Measurements from ENCODE around the gene MLF2.

MLF2 gene, protein sequence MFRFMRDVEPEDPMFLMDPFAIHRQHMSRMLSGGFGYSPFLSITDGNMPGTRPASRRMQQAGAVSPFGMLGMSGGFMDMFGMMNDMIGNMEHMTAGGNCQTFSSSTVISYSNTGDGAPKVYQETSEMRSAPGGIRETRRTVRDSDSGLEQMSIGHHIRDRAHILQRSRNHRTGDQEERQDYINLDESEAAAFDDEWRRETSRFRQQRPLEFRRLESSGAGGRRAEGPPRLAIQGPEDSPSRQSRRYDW

DNA sequence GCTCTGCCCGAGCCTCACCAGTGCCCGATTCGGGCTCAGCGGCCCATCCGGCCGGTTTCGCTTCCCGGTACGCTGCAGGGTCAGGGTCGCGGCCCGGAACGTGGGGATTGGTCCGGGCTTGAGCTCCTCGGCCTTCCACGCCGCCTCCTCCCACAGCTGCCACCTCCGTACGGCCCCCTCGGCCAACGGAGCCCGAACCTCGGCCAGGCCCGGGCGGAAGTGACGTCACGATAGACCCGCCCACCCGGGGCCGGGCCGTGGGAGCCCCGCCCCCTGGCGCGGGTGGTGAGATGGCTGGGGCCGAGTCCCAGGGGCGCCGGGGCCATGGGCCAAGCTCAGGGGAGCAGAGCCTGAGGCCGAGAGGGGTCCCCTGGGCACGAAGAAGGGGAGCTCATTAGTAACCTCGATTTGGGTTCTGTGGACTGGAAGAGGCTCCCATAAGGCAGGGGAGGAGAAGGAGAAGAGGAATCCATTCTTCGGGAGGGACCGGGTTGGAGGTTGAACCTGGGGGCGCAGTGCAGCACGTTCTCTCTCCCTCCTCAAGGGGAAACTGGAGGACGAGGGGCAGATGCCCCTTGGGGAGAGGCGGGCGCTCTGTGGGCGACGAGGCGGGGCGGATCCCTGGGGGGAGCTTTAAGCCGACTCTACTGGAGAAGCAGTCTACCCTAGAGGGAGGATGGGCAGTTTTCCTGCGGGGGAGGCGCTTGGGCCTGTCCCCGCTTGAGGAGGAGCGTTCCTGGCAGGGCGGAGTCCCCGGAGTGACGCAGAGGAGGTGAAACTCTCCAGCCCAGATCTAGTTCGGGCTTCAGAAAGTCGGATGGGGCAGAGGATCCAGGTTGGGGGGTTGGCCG is at the start of gene MLF2:
Gene MLF2, minus strand, starts transcription at position 221 of the 851 bp plus-strand sequence. CDS start 807 bp downstream, outside the sequence.
- TF ChIP-seq, protein P1, sequence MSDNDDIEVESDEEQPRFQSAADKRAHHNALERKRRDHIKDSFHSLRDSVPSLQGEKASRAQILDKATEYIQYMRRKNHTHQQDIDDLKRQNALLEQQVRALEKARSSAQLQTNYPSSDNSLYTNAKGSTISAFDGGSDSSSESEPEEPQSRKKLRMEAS (IDR thresholded peaks at IDR 0.05; ENCODE audit: low read depth, low read length): peak; percentile 55
- peak; percentile 74 for TF ChIP-seq MYC (IDR thresholded peaks at IDR 0.05; ENCODE audit: low read depth, low read length)
- TF ChIP-seq POLR2A (IDR thresholded peaks at IDR 0.05; ENCODE audit: extremely low read depth, insufficient read length): peak; percentile 89
- TF ChIP-seq, protein P2, sequence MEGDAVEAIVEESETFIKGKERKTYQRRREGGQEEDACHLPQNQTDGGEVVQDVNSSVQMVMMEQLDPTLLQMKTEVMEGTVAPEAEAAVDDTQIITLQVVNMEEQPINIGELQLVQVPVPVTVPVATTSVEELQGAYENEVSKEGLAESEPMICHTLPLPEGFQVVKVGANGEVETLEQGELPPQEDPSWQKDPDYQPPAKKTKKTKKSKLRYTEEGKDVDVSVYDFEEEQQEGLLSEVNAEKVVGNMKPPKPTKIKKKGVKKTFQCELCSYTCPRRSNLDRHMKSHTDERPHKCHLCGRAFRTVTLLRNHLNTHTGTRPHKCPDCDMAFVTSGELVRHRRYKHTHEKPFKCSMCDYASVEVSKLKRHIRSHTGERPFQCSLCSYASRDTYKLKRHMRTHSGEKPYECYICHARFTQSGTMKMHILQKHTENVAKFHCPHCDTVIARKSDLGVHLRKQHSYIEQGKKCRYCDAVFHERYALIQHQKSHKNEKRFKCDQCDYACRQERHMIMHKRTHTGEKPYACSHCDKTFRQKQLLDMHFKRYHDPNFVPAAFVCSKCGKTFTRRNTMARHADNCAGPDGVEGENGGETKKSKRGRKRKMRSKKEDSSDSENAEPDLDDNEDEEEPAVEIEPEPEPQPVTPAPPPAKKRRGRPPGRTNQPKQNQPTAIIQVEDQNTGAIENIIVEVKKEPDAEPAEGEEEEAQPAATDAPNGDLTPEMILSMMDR (IDR thresholded peaks at IDR 0.05; ENCODE audit: low read depth, low read length): peak; percentile 87
- peak within 1 kb of the TSS; percentile 83 for H3K4me3 ChIP-seq (ENCODE audit: low read depth, low read length)
- peak; percentile 98 for DNase-seq (ENCODE audit: low read depth)

- no peak for DNase-seq (ENCODE audit: low read depth)
- no peak overlapping the region for H3K4me3 ChIP-seq (ENCODE audit: low read depth, low read length)
- TF ChIP-seq, protein P1 (IDR thresholded peaks at IDR 0.05; ENCODE audit: low read depth, low read length): no peak
- TF ChIP-seq MYC (IDR thresholded peaks at IDR 0.05; ENCODE audit: low read depth, low read length) (no peak), POLR2A (IDR thresholded peaks at IDR 0.05; ENCODE audit: extremely low read depth, insufficient read length) (no peak)
- TF ChIP-seq, protein P2 (IDR thresholded peaks at IDR 0.05; ENCODE audit: low read depth, low read length): no peak
Observed at GRCh38 chr12:6799147-6799546, 46.2 kb upstream of the MLF2 start.

- H3K4me3 ChIP-seq (ENCODE audit: low read depth, low read length): no peak overlapping the region
- TF ChIP-seq POLR2A (IDR thresholded peaks at IDR 0.05; ENCODE audit: extremely low read depth, insufficient read length): no peak
- TF ChIP-seq, protein P2 (IDR thresholded peaks at IDR 0.05; ENCODE audit: low read depth, low read length): no peak
- TF ChIP-seq MYC (IDR thresholded peaks at IDR 0.05; ENCODE audit: low read depth, low read length): no peak
- TF ChIP-seq, protein P1 (IDR thresholded peaks at IDR 0.05; ENCODE audit: low read depth, low read length): no peak
- DNase-seq (ENCODE audit: low read depth): no peak
Observed at GRCh38 chr12:6796576-6796975, 43.6 kb upstream of the MLF2 start.

GRCh38 chr12:6795088-6795487 is 42.1 kb upstream of the MLF2 start:
- DNase-seq (ENCODE audit: low read depth): no peak
- H3K4me3 ChIP-seq (ENCODE audit: low read depth, low read length): no peak overlapping the region
- TF ChIP-seq, protein P1 (IDR thresholded peaks at IDR 0.05; ENCODE audit: low read depth, low read length): no peak
- no peak for TF ChIP-seq MYC (IDR thresholded peaks at IDR 0.05; ENCODE audit: low read depth, low read length)
- TF ChIP-seq, protein P2 (IDR thresholded peaks at IDR 0.05; ENCODE audit: low read depth, low read length): no peak
- no peak for TF ChIP-seq POLR2A (IDR thresholded peaks at IDR 0.05; ENCODE audit: extremely low read depth, insufficient read length)

DNA sequence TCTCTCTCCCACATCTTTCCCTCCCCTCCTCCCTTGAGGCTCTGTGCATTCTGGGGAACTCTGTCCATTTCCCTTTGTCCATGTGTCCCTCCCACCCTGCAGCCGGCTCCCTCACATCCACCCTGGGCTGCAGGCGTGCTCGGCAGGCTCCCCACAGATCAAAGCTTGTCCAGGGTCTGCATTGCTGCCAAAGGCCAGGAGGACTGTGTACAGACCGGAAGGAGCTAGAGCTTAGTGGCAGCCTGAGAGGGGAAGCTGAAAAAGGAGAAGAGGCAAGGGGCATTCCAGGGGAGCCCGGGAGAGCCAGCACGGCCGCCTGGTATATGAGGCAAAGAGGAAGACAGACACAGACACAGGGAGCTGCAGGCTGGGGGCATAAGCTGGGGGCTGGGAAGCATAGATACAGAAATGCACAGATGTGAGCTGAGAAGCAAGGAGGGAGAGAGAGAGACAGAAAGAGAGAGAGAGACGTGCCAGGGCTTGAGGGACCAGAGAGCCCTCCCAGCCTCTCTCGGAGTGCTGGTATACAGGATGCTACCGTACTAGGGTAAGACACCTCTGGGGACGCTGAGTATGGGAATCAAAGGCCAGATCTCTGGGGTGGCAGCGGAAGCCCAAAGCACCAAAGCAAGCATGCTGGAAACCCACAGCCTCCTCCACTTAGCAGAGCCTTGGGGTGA is 39.7 kb upstream of the MLF2 start:
- peak overlapping the region; percentile 70 for H3K4me3 ChIP-seq (ENCODE audit: low read depth, low read length)

More for the DNA sequence above, 39.7 kb upstream of the MLF2 start:
- DNase-seq (ENCODE audit: low read depth): peak; percentile 87
- TF ChIP-seq, protein P2 (IDR thresholded peaks at IDR 0.05; ENCODE audit: low read depth, low read length): no peak
- peak; percentile 59 for TF ChIP-seq POLR2A (IDR thresholded peaks at IDR 0.05; ENCODE audit: extremely low read depth, insufficient read length)
- no peak for TF ChIP-seq MYC (IDR thresholded peaks at IDR 0.05; ENCODE audit: low read depth, low read length)
